Keratinocyte (primary cell): Measurements from ENCODE around the gene TMEM190.

Experiments used
- EZH2 ChIP-seq: IDR thresholded peaks from one replicate; pipeline ENCODE4 v1.6.1; 2012; ENCODE audit warnings: inconsistent platforms, mild to moderate bottlenecking, low read length, moderate library complexity
- TF ChIP-seq, protein P1 (sequence below), 3 experiments: IDR thresholded peaks in 1 of 3; conservative IDR thresholded peaks in 1 of 3; optimal IDR thresholded peaks in 1 of 3; 2 replicates in 2 of 3; 3 replicates in 1 of 3; pipeline versions ENCODE3 to v1.5.1; 2011; ENCODE audit warnings: low read length in 3 of 3, mild to moderate bottlenecking in 3 of 3, moderate library complexity in 2 of 3, control low read depth in 1 of 3, inconsistent platforms in 1 of 3; ENCODE audit not compliant: insufficient read depth in 2 of 3; ENCODE audit errors: extremely low read depth in 1 of 3

DNA sequence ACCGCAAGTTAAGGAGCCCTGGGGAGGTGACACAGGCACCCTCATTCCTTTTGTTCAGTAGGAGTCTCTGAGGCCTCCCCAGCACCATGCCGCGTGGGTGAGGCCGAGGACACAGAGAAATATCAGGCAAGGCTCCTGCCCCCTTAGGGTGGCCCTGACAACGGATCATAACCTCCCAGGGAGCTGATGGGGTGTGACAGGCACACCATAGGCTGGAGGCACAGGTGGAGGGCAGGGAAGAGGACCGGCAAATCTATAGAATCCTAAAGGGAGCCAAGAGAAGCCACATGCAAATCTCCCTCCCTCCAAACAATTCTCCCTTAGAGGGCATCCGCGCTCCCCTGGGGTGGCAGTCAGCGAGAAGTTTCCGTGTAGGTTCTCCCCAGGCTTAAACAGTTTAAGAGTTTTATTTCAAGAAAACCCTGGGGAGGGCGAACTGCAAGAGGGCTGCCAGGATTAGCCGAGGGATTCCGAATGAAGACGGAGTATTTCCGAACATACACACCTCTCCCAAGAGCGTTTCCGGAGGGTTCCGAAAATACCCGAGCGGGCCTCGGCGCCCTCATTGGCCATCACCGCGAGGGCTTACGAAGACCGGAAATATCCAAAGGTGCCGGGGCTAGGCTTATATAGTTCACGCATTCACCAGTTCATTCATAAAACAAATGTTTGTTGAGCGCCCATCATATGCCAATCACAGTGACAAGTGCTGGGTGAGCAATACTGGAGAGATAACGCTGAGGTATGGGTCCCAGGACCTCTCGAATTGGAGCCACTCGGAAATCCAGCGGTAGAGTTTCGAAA is 8.5 kb downstream of the TMEM190 start:
- TF ChIP-seq, protein P1, sequence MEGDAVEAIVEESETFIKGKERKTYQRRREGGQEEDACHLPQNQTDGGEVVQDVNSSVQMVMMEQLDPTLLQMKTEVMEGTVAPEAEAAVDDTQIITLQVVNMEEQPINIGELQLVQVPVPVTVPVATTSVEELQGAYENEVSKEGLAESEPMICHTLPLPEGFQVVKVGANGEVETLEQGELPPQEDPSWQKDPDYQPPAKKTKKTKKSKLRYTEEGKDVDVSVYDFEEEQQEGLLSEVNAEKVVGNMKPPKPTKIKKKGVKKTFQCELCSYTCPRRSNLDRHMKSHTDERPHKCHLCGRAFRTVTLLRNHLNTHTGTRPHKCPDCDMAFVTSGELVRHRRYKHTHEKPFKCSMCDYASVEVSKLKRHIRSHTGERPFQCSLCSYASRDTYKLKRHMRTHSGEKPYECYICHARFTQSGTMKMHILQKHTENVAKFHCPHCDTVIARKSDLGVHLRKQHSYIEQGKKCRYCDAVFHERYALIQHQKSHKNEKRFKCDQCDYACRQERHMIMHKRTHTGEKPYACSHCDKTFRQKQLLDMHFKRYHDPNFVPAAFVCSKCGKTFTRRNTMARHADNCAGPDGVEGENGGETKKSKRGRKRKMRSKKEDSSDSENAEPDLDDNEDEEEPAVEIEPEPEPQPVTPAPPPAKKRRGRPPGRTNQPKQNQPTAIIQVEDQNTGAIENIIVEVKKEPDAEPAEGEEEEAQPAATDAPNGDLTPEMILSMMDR (optimal IDR thresholded peaks at IDR 0.05 in 1 of 3, IDR thresholded peaks at IDR 0.05 in 1 of 3, conservative IDR thresholded peaks at IDR 0.05 in 1 of 3; ENCODE audit: extremely low read depth in 1 of 3, insufficient read depth in 2 of 3, low read length in 3 of 3) = no peak
- no peak for TF ChIP-seq EZH2
